WTC11 (cell line): ENCODE data around the gene WNT5B. TPM values are rescaled to one million over a fixed set of nuclear protein-coding genes. Genes with fewer than 3 reads are reported as not detected.

Experiments
- ATAC-seq: fragments of 200-7000 bp; cut with Tn5 transposase; 2 replicates; pipeline ENCODE4 v1.10.0; 2021; ENCODE audit warnings: mild to moderate bottlenecking, moderate library complexity
- CTCF ChIA-PET: fragments of 300-600 bp; sonication (Branson Sonifier 250); formaldehyde crosslinking; loops from one replicate; lab custom pipeline; 2021; ENCODE audit warnings: antibody characterized with exemption; lab: Charles Lee
- POLR2A ChIA-PET: fragments of 350-600 bp; sonication (Branson Sonifier 250); formaldehyde crosslinking; loops from one replicate; lab custom pipeline; 2021; ENCODE audit warnings: antibody characterized with exemption; lab: Charles Lee
- DNase-seq: peaks from one replicate; pipeline ENCODE4 v3.0.0; 2021; ENCODE audit warnings: low spot score
- H3K27ac Mint-ChIP-seq: 2 replicates; pipeline ENCODE4 v1.8.0; 2021; ENCODE audit warnings: mixed read lengths
- H3K27me3 Mint-ChIP-seq: 2 replicates; pipeline ENCODE4 v1.8.0; 2021; ENCODE audit warnings: low read depth, mild to moderate bottlenecking, moderate library complexity, mixed read lengths
- H3K36me3 Mint-ChIP-seq: 2 replicates; pipeline ENCODE4 v1.8.0; 2021; ENCODE audit warnings: mixed read lengths
- H3K4me1 Mint-ChIP-seq: 2 replicates; pipeline ENCODE4 v1.8.0; 2022; ENCODE audit warnings: mixed read lengths
- H3K4me3 Mint-ChIP-seq: 2 replicates; pipeline ENCODE4 v1.8.0; 2021; ENCODE audit warnings: mild to moderate bottlenecking, moderate library complexity, mixed read lengths
- H3K9me3 Mint-ChIP-seq: 2 replicates; pipeline ENCODE4 v1.8.0; 2021; ENCODE audit warnings: mixed read lengths
- ATF1 ChIP-seq: sonication (generic); formaldehyde crosslinking; IDR thresholded peaks from 2 replicates; pipeline ENCODE4 v1.8.1; 2023; ENCODE audit warnings: mild to moderate bottlenecking, moderate library complexity, missing genetic modification reagents
- CREM ChIP-seq: sonication (generic); formaldehyde crosslinking; IDR thresholded peaks from 2 replicates; pipeline ENCODE4 v1.8.1; 2022; ENCODE audit warnings: mild to moderate bottlenecking, missing genetic modification reagents, moderate library complexity
- ESRRA ChIP-seq: sonication (generic); formaldehyde crosslinking; IDR thresholded peaks from 2 replicates; pipeline ENCODE4 v1.8.1; 2022; ENCODE audit warnings: mild to moderate bottlenecking, missing genetic modification reagents, borderline replicate concordance
- ETV6 ChIP-seq: sonication (generic); formaldehyde crosslinking; IDR thresholded peaks from 2 replicates; pipeline ENCODE4 v1.8.1; 2022; ENCODE audit warnings: mild to moderate bottlenecking, missing genetic modification reagents
- GTF2I ChIP-seq: fragments of 250-450 bp; sonication (Bioruptor Pico); conservative IDR thresholded peaks from 2 replicates; pipeline ENCODE4 v1.4.0; 2021; ENCODE audit warnings: mild to moderate bottlenecking
- MXD4 ChIP-seq: fragments of 250-450 bp; sonication (Bioruptor Pico); IDR thresholded peaks from 2 replicates; pipeline ENCODE4 v1.8.0; 2021; ENCODE audit warnings: mild to moderate bottlenecking, moderate library complexity, borderline replicate concordance
- NFE2L1 ChIP-seq: sonication (generic); formaldehyde crosslinking; IDR thresholded peaks from 2 replicates; pipeline ENCODE4 v1.8.1; 2023; ENCODE audit warnings: missing genetic modification reagents
- NFYB ChIP-seq: sonication (generic); formaldehyde crosslinking; conservative IDR thresholded peaks from 2 replicates; pipeline ENCODE4 v1.8.0; 2022; ENCODE audit warnings: low read depth, missing genetic modification reagents
- NR2C2 ChIP-seq: sonication (generic); formaldehyde crosslinking; IDR thresholded peaks from 2 replicates; pipeline ENCODE4 v1.8.0; 2022; ENCODE audit warnings: mild to moderate bottlenecking, missing genetic modification reagents
- OVOL2 ChIP-seq: fragments of 250-450 bp; sonication (Bioruptor Pico); IDR thresholded peaks from 2 replicates; pipeline ENCODE4 v1.9.0; 2021; ENCODE audit warnings: mild to moderate bottlenecking, borderline replicate concordance
- PRRX2 ChIP-seq: fragments of 250-450 bp; sonication (Bioruptor Pico); IDR thresholded peaks from 2 replicates; pipeline ENCODE4 v1.8.0; 2021; ENCODE audit warnings: mild to moderate bottlenecking
- SMAD3 ChIP-seq: sonication (generic); formaldehyde crosslinking; IDR thresholded peaks from 2 replicates; pipeline ENCODE4 v1.8.0; 2022; ENCODE audit warnings: missing genetic modification reagents, mild to moderate bottlenecking, borderline replicate concordance
- ZNF396 ChIP-seq: fragments of 250-450 bp; sonication (Bioruptor Pico); IDR thresholded peaks from 2 replicates; pipeline ENCODE4 v1.8.0; 2021; ENCODE audit warnings: mild to moderate bottlenecking, moderate library complexity, borderline replicate concordance
- total RNA-seq: library from RNA; stranded (reverse); gene quantifications from 3 replicates; pipeline ENCODE4 v1.2.3, GENCODE V29; 2021
- TF ChIP-seq, protein P1 (sequence below): sonication (generic); formaldehyde crosslinking; IDR thresholded peaks from 2 replicates; pipeline ENCODE4 v1.8.0; 2022; ENCODE audit warnings: mild to moderate bottlenecking, missing genetic modification reagents
- TF ChIP-seq, protein P2 (sequence below): sonication (generic); formaldehyde crosslinking; IDR thresholded peaks from 2 replicates; pipeline ENCODE4 v1.8.0; 2023; ENCODE audit warnings: mild to moderate bottlenecking, missing genetic modification reagents
- TF ChIP-seq, protein P3 (sequence below): fragments of 250-450 bp; sonication (Bioruptor Pico); IDR thresholded peaks from 2 replicates; pipeline ENCODE4 v2.1.2; 2022; ENCODE audit warnings: mild to moderate bottlenecking, moderate library complexity
- TF ChIP-seq, protein P4 (sequence below): sonication (generic); formaldehyde crosslinking; IDR thresholded peaks from 2 replicates; pipeline ENCODE4 v1.8.0; 2022; ENCODE audit warnings: missing genetic modification reagents
- TF ChIP-seq, protein P5 (sequence below): sonication (generic); formaldehyde crosslinking; IDR thresholded peaks from 2 replicates; pipeline ENCODE4 v1.8.1; 2023; ENCODE audit warnings: mild to moderate bottlenecking, missing genetic modification reagents
- TF ChIP-seq, protein P6 (sequence below): sonication (generic); formaldehyde crosslinking; IDR thresholded peaks from 2 replicates; pipeline ENCODE4 v1.8.1; 2022; ENCODE audit warnings: low read depth, mild to moderate bottlenecking, moderate library complexity, missing genetic modification reagents, borderline replicate concordance
- TF ChIP-seq, protein P7 (sequence below): sonication (generic); formaldehyde crosslinking; IDR thresholded peaks from 2 replicates; pipeline ENCODE4 v1.8.1; 2023; ENCODE audit warnings: mild to moderate bottlenecking, missing genetic modification reagents
- TF ChIP-seq, protein P8 (sequence below): fragments of 250-450 bp; sonication (Bioruptor Pico); IDR thresholded peaks from 2 replicates; pipeline ENCODE4 v1.9.0; 2021; ENCODE audit warnings: mild to moderate bottlenecking

The WNT5B gene
- total RNA-seq, 1 experiment from 2014 or later = 4.5 TPM

DNA sequence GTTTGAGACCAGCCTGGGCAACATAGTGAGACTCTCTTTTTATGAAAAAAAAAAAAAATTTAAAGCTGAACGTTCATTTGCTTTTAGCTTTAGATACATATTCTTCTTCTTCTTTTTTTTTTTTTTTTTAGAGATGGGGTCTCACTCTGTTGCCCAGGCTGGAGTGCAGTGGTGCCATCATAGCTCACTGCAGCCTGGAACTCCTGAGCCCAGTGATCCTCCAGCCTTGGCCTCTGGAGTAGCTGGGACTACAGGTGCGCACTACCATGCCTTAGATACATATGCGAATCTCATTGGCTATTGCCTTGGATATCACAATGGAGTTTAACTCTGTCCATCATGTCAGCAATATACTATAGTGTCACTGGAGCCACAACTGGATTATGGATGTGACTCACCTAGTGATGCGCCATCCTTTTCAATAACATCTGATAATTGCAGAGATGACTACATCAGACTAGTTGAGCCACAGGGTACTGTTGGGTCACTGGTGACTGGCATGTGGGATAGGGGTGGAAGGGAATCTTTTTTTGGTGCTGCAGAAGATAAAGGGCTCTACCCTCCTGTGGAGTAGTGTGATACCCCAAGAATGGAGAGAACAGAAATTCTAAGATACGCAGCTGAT, 59.2 kb downstream of the WNT5B start (continued):
- TF ChIP-seq, protein P1, sequence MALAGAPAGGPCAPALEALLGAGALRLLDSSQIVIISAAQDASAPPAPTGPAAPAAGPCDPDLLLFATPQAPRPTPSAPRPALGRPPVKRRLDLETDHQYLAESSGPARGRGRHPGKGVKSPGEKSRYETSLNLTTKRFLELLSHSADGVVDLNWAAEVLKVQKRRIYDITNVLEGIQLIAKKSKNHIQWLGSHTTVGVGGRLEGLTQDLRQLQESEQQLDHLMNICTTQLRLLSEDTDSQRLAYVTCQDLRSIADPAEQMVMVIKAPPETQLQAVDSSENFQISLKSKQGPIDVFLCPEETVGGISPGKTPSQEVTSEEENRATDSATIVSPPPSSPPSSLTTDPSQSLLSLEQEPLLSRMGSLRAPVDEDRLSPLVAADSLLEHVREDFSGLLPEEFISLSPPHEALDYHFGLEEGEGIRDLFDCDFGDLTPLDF (CRISPR knock-in tag) = no peak

DNA sequence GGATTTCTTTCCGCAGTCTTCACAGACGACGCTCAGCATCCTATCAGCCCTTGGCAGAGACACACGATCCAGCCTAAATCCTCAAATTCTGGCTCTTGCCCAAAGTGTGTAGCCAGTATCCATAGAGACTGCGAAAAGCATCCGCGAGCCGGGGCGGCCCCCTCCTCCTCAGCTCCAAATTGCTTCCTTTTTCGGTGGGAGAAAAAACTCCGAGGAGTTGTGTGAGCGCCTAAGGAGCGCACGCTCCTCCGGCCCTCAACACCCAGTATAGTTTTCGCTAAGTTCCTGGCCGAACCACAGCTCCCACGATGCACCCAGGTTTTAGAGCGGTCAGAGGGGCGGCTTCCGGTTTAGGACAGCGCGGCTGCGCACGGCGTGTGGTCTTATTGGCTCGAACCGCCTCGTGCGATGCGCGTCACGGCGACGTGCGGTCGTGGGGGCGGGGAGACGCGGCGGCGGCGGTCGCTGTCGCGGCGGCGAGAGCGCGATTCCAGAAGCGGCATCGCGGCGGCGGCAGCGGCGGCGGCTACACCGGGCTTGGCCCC, 61.6 kb downstream of the WNT5B start, which contains the start of gene ADIPOR2:
ADIPOR2 (plus strand) TSS at position 493 of the 545 bp plus-strand sequence. CDS start 63,274 bp downstream, outside the sequence.
- peak; percentile 98 for ATAC-seq
- POLR2A ChIA-PET = interaction anchor here (0.6 to 2.2 kb wide), 8 partner anchors 19 to 1301 kb away, joined by 3 to 8 read pairs (median 4); partner anchors contain the start of gene WNT5B
- peaks cover 9% of the 10 kb centered on the region for H3K36me3 Mint-ChIP-seq
- peak within 1 kb of the TSS; percentile 99 for H3K4me3 Mint-ChIP-seq
- no peaks in the 10 kb centered on the region; the same call in 1 of the 2 replicates for H3K27me3 Mint-ChIP-seq
- peak; percentile 94 for DNase-seq
- peak within 1 kb of the TSS; percentile 100 for H3K27ac Mint-ChIP-seq
- CTCF ChIA-PET = interaction anchor here (0.6 to 2.5 kb wide), 10 partner anchors 13 to 100 kb away, joined by 3 to 24 read pairs (median 4); partner anchors contain the start of gene WNT5B
- peaks cover 16% of the 10 kb centered on the region for H3K4me1 Mint-ChIP-seq
- H3K9me3 Mint-ChIP-seq = no peaks in the 10 kb centered on the region
- TF ChIP-seq, protein P2, sequence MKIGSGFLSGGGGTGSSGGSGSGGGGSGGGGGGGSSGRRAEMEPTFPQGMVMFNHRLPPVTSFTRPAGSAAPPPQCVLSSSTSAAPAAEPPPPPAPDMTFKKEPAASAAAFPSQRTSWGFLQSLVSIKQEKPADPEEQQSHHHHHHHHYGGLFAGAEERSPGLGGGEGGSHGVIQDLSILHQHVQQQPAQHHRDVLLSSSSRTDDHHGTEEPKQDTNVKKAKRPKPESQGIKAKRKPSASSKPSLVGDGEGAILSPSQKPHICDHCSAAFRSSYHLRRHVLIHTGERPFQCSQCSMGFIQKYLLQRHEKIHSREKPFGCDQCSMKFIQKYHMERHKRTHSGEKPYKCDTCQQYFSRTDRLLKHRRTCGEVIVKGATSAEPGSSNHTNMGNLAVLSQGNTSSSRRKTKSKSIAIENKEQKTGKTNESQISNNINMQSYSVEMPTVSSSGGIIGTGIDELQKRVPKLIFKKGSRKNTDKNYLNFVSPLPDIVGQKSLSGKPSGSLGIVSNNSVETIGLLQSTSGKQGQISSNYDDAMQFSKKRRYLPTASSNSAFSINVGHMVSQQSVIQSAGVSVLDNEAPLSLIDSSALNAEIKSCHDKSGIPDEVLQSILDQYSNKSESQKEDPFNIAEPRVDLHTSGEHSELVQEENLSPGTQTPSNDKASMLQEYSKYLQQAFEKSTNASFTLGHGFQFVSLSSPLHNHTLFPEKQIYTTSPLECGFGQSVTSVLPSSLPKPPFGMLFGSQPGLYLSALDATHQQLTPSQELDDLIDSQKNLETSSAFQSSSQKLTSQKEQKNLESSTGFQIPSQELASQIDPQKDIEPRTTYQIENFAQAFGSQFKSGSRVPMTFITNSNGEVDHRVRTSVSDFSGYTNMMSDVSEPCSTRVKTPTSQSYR (CRISPR knock-in tag) = 0 out of 2 replicates have a peak, but pooled peaks have one; percentile 43
- TF ChIP-seq, protein P3, sequence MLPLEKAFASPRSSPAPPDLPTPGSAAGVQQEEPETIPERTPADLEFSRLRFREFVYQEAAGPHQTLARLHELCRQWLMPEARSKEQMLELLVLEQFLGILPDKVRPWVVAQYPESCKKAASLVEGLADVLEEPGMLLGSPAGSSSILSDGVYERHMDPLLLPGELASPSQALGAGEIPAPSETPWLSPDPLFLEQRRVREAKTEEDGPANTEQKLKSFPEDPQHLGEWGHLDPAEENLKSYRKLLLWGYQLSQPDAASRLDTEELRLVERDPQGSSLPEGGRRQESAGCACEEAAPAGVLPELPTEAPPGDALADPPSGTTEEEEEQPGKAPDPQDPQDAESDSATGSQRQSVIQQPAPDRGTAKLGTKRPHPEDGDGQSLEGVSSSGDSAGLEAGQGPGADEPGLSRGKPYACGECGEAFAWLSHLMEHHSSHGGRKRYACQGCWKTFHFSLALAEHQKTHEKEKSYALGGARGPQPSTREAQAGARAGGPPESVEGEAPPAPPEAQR = no peak
- TF ChIP-seq ZNF396 (CRISPR knock-in tag) (no peak), GTF2I (CRISPR knock-in tag) (no peak), ATF1 (CRISPR knock-in tag) (no peak), NFYB (CRISPR knock-in tag) (peak; percentile 86), NFE2L1 (CRISPR knock-in tag) (no peak), SMAD3 (0 out of 2 replicates have a peak, but pooled peaks have one; percentile 12), MXD4 (no peak), ETV6 (CRISPR knock-in tag) (peak; percentile 89), PRRX2 (CRISPR knock-in tag) (no peak), NR2C2 (CRISPR knock-in tag) (no peak), ESRRA (CRISPR knock-in tag) (no peak), OVOL2 (CRISPR knock-in tag) (no peak), CREM (CRISPR knock-in tag) (peak; percentile 93)
- TF ChIP-seq, protein P4, sequence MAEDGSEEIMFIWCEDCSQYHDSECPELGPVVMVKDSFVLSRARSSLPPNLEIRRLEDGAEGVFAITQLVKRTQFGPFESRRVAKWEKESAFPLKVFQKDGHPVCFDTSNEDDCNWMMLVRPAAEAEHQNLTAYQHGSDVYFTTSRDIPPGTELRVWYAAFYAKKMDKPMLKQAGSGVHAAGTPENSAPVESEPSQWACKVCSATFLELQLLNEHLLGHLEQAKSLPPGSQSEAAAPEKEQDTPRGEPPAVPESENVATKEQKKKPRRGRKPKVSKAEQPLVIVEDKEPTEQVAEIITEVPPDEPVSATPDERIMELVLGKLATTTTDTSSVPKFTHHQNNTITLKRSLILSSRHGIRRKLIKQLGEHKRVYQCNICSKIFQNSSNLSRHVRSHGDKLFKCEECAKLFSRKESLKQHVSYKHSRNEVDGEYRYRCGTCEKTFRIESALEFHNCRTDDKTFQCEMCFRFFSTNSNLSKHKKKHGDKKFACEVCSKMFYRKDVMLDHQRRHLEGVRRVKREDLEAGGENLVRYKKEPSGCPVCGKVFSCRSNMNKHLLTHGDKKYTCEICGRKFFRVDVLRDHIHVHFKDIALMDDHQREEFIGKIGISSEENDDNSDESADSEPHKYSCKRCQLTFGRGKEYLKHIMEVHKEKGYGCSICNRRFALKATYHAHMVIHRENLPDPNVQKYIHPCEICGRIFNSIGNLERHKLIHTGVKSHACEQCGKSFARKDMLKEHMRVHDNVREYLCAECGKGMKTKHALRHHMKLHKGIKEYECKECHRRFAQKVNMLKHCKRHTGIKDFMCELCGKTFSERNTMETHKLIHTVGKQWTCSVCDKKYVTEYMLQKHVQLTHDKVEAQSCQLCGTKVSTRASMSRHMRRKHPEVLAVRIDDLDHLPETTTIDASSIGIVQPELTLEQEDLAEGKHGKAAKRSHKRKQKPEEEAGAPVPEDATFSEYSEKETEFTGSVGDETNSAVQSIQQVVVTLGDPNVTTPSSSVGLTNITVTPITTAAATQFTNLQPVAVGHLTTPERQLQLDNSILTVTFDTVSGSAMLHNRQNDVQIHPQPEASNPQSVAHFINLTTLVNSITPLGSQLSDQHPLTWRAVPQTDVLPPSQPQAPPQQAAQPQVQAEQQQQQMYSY (CRISPR knock-in tag) = peak; percentile 52; the same call in 1 of the 2 replicates
- TF ChIP-seq, protein P5, sequence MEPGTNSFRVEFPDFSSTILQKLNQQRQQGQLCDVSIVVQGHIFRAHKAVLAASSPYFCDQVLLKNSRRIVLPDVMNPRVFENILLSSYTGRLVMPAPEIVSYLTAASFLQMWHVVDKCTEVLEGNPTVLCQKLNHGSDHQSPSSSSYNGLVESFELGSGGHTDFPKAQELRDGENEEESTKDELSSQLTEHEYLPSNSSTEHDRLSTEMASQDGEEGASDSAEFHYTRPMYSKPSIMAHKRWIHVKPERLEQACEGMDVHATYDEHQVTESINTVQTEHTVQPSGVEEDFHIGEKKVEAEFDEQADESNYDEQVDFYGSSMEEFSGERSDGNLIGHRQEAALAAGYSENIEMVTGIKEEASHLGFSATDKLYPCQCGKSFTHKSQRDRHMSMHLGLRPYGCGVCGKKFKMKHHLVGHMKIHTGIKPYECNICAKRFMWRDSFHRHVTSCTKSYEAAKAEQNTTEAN (CRISPR knock-in tag) = no peak
- TF ChIP-seq, protein P6, sequence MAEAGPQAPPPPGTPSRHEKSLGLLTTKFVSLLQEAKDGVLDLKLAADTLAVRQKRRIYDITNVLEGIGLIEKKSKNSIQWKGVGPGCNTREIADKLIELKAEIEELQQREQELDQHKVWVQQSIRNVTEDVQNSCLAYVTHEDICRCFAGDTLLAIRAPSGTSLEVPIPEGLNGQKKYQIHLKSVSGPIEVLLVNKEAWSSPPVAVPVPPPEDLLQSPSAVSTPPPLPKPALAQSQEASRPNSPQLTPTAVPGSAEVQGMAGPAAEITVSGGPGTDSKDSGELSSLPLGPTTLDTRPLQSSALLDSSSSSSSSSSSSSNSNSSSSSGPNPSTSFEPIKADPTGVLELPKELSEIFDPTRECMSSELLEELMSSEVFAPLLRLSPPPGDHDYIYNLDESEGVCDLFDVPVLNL (CRISPR knock-in tag) = no peak
- TF ChIP-seq, protein P7, sequence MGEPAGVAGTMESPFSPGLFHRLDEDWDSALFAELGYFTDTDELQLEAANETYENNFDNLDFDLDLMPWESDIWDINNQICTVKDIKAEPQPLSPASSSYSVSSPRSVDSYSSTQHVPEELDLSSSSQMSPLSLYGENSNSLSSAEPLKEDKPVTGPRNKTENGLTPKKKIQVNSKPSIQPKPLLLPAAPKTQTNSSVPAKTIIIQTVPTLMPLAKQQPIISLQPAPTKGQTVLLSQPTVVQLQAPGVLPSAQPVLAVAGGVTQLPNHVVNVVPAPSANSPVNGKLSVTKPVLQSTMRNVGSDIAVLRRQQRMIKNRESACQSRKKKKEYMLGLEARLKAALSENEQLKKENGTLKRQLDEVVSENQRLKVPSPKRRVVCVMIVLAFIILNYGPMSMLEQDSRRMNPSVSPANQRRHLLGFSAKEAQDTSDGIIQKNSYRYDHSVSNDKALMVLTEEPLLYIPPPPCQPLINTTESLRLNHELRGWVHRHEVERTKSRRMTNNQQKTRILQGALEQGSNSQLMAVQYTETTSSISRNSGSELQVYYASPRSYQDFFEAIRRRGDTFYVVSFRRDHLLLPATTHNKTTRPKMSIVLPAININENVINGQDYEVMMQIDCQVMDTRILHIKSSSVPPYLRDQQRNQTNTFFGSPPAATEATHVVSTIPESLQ (CRISPR knock-in tag) = no peak
- TF ChIP-seq, protein P8, sequence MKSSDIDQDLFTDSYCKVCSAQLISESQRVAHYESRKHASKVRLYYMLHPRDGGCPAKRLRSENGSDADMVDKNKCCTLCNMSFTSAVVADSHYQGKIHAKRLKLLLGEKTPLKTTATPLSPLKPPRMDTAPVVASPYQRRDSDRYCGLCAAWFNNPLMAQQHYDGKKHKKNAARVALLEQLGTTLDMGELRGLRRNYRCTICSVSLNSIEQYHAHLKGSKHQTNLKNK = no peak
